SJCRH30 (cell line): ENCODE data around the gene DLX2. TPM values are rescaled to one million over a fixed set of nuclear protein-coding genes. Genes with fewer than 3 reads are reported as not detected.
A peak's percentile ranks its signal among the peaks of the same experiment; 100 is the strongest.

Source experiments
- DNase-seq, 2 experiments: peaks; one replicate each; pipeline ENCODE4 v3.0.0-alpha.2; 2015 to 2020
- H3K27ac ChIP-seq: fragments of 250-450 bp; sonication (Bioruptor Pico); 2 replicates; pipeline ENCODE4 v1.5.1; 2020; ENCODE audit warnings: mild to moderate bottlenecking, moderate library complexity
- H3K27me3 ChIP-seq: fragments of 250-450 bp; sonication (Bioruptor Pico); 2 replicates; pipeline ENCODE4 v1.5.1; 2020; ENCODE audit warnings: mild to moderate bottlenecking, moderate library complexity
- H3K36me3 ChIP-seq: fragments of 250-450 bp; sonication (Bioruptor Pico); 2 replicates; pipeline ENCODE4 v1.5.1; 2020; ENCODE audit warnings: mild to moderate bottlenecking, moderate library complexity
- H3K4me1 ChIP-seq: fragments of 250-450 bp; sonication (Bioruptor Pico); 2 replicates; pipeline ENCODE4 v1.5.1; 2020; ENCODE audit warnings: mild to moderate bottlenecking, moderate library complexity
- H3K4me3 ChIP-seq: fragments of 250-450 bp; sonication (Bioruptor Pico); 2 replicates; pipeline ENCODE4 v1.5.1; 2020; ENCODE audit warnings: mild to moderate bottlenecking, moderate library complexity
- H3K9me3 ChIP-seq: fragments of 250-450 bp; sonication (Bioruptor Pico); replicated peaks from 2 replicates; pipeline ENCODE4 v1.5.1; 2020; ENCODE audit warnings: mild to moderate bottlenecking, moderate library complexity
- total RNA-seq: library from RNA; depleted of rRNA; stranded (reverse); fragments of >200 nt; shearing (Covaris generic); gene quantifications from 2 replicates; pipeline ENCODE4 v1.2.3, GENCODE V29; 2014

Gene DLX2
- total RNA-seq, 1 experiment from 2014 or later: 0.89 TPM

DNA sequence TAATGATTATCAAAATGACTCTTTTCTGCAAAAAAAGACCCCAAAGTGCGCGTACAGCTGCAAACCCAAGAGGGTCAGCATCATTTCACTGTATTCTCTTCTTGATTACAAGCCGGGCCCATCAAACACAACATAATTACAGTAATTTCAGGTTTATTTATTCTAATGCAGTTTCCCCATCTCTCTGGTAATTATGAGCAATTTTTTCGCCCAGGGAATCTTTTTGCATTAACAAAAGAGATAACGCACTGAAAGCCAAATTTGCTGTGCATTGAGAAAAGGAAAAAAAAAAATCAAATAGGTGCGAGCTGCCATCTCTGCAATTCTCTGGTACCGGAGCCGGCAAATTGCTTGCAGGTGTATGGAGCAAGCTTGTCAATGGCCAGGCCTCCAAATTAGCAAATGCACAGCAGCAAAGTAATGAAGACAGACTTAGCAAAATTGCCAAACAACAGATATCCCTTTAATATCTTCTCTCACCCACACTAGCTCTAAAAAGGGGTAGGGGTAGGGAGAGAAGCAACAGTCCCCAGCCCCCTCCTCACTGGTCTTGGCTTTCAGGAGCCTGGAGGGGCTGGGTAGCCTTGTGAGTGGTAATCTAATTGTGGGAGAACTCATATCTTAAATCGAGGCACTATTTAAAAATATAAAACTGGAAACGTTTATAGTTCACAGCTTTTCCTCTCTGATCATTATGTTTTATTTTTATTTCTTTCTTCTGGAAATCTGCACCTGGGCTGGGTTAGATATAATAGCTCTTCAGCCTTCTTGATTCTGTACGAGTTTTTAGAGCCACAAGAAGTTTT, 10.7 kb downstream of the DLX2 start:
- H3K4me3 ChIP-seq: no peak overlapping the region
- H3K9me3 ChIP-seq: no peaks in the 10 kb centered on the region
- DNase-seq: no peak
- no peak overlapping the region for H3K27ac ChIP-seq
- H3K36me3 ChIP-seq: 0 out of 2 replicates have a peak, but pooled peaks cover 4% of the 10 kb centered on the region
- H3K27me3 ChIP-seq: no peaks in the 10 kb centered on the region
- no peaks in the 10 kb centered on the region for H3K4me1 ChIP-seq

DNA sequence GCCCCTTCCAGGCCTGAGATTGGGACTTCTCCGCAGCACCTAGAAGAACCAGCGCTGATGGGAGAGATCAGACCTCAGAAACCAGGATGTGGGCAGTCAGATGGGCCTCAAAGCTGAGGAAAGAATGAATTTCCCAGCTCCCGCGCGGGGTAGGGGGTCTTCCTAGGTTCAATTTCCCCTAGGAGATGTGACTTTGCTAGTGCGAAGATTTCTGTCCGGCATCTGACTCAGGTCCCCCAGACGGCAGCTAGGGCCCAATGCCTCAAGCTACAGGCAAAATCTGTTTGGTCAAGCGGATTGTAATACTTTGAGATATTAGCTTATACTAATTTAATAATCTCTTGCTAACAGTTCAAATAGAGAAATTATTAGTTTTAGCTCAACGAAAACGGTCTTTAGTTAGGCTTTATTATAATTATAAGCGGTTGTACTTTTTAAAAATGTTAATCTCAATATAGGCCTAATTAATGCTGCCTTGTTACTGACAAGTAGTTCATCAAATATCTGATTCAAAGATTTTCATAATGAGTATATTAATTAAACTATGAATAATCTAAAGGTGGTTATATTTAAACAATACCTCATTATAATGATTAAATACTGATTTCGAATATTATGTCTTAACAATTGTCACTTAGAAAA, 11.6 kb downstream of the DLX2 start:
- Histone ChIP-seq H3K27ac (no peak overlapping the region), H3K4me3 (no peak overlapping the region), H3K36me3 (0 out of 2 replicates have a peak, but pooled peaks cover 4% of the 10 kb centered on the region), H3K4me1 (no peaks in the 10 kb centered on the region), H3K9me3 (no peaks in the 10 kb centered on the region), H3K27me3 (no peaks in the 10 kb centered on the region)
- DNase-seq: no peak

DNA sequence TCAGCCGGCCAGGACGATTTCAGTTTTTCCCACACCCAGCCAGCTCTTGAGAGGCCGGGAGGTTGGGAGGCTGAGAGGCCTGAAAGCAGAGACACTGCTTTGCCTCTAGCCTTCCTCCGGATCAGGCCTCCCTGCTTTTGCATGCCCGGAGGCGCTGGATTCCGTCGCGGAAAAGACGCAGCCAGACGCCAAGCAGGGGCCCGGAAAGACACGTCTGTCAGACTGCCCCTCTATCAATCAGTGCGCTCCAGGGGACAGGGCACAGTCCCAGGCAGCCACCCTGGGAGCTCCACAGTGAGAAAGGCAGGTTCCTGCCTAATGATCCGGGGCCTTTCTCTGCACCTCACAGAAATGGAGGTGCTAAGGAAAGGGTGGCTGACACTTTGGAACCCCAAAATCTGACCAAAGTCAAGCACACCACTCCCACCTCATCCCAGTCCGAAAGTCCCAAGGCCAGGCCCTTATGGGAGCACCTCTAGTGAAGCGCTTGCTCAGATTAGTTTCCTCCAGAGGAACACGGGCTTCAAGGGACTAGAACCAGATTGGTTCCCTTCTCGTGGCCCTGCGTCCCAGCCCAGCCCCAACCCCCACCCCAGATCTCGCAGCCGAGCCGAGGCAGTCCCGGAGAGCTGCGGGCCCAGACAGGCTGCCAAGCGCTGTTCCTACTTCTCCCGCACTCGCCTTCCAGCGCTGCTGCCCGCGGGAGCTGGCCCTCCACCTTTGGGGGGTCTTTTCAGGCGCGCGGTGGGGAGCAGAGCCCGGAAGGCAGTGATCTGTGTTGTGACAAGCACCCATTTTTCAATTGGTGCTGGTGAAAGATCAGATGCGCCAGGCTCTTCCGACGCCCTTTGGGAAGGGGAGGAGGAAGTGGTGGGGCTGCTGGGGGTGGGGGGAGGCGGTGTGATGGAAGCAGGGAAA, 12.4 kb downstream of the DLX2 start:
- H3K4me1 ChIP-seq: no peaks in the 10 kb centered on the region
- H3K4me3 ChIP-seq: no peak overlapping the region
- H3K27me3 ChIP-seq: no peaks in the 10 kb centered on the region
- no peak for DNase-seq
- 0 out of 2 replicates have a peak, but pooled peaks cover 4% of the 10 kb centered on the region for H3K36me3 ChIP-seq
- no peak overlapping the region for H3K27ac ChIP-seq
- no peaks in the 10 kb centered on the region for H3K9me3 ChIP-seq

- H3K4me3 ChIP-seq: no peak overlapping the region
- no peak for DNase-seq
- no peaks in the 10 kb centered on the region for H3K27me3 ChIP-seq
- H3K27ac ChIP-seq: no peak overlapping the region
- H3K36me3 ChIP-seq: 0 out of 2 replicates have a peak, but pooled peaks cover 4% of the 10 kb centered on the region
- no peaks in the 10 kb centered on the region for H3K9me3 ChIP-seq
- no peaks in the 10 kb centered on the region for H3K4me1 ChIP-seq
Observed at GRCh38 chr2:172089633-172090032, 13.1 kb downstream of the DLX2 start.

DNA sequence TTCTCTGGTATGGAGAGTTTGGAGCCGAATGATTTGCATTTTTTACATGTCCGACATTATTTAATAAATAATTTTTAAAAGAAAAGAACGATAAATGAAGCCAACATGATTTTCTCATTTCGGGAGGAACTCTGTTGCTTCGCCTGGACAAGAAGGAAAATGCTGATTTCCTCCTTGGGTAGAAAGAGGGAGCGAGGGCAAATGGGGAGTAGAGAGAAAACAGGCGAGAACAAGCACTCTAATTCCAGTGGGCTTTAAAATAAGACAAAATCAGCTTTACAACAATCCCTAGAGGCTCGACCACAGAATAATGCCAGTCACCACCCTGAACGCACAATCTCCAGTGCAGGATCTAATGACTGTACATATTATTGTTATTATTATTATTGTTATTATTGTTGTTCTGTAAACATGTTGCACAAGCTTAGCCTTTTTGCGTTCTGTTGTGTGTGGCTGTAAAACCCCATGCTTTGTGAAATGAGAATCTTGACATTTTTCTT, 13.6 kb downstream of the DLX2 start:
- Histone ChIP-seq H3K36me3 (0 out of 2 replicates have a peak, but pooled peaks cover 4% of the 10 kb centered on the region), H3K27me3 (no peaks in the 10 kb centered on the region), H3K27ac (no peak overlapping the region), H3K4me1 (no peaks in the 10 kb centered on the region), H3K9me3 (no peaks in the 10 kb centered on the region), H3K4me3 (no peak overlapping the region)
- no peak for DNase-seq

GRCh38 chr2:172088245-172089004, 14.3 kb downstream of the DLX2 start:
- Histone ChIP-seq H3K4me3 (no peak overlapping the region), H3K36me3 (0 out of 2 replicates have a peak, but pooled peaks cover 4% of the 10 kb centered on the region), H3K27me3 (no peaks in the 10 kb centered on the region), H3K4me1 (no peaks in the 10 kb centered on the region), H3K9me3 (no peaks in the 10 kb centered on the region), H3K27ac (no peak overlapping the region)
- DNase-seq: no peak

GRCh38 chr2:172087780-172088244, 14.9 kb downstream of the DLX2 start:
- Histone ChIP-seq H3K27ac (no peak overlapping the region), H3K36me3 (0 out of 2 replicates have a peak, but pooled peaks cover 4% of the 10 kb centered on the region), H3K4me1 (no peaks in the 10 kb centered on the region), H3K27me3 (no peaks in the 10 kb centered on the region), H3K9me3 (no peaks in the 10 kb centered on the region), H3K4me3 (no peak overlapping the region)
- DNase-seq: no peak

- 0 out of 2 replicates have a peak, but pooled peaks cover 4% of the 10 kb centered on the region for H3K36me3 ChIP-seq
- H3K4me1 ChIP-seq: no peaks in the 10 kb centered on the region
- H3K9me3 ChIP-seq: no peaks in the 10 kb centered on the region
- no peak for DNase-seq
- no peak overlapping the region; the same call in 1 of the 2 replicates for H3K27ac ChIP-seq
- H3K4me3 ChIP-seq: peak overlapping the region; percentile 73
- no peaks in the 10 kb centered on the region for H3K27me3 ChIP-seq
Observed at GRCh38 chr2:172087207-172087779, 15.4 kb downstream of the DLX2 start.

GRCh38 chr2:172086241-172087206, 16.2 kb downstream of the DLX2 start:
- H3K36me3 ChIP-seq: 0 out of 2 replicates have a peak, but pooled peaks cover 4% of the 10 kb centered on the region
- no peaks in the 10 kb centered on the region for H3K9me3 ChIP-seq
- H3K27me3 ChIP-seq: no peaks in the 10 kb centered on the region
- H3K4me3 ChIP-seq: peak overlapping the region; percentile 73
- DNase-seq: peak; percentile 34 to 57
- H3K27ac ChIP-seq: peak overlapping the region; percentile 83
- no peaks in the 10 kb centered on the region for H3K4me1 ChIP-seq

- H3K36me3 ChIP-seq: 0 out of 2 replicates have a peak, but pooled peaks cover 4% of the 10 kb centered on the region
- H3K4me3 ChIP-seq: peak within 1 kb of the TSS; percentile 73
- no peaks in the 10 kb centered on the region for H3K4me1 ChIP-seq
- DNase-seq: peak in 1 of 2 experiments; percentile 75
- no peaks in the 10 kb centered on the region for H3K9me3 ChIP-seq
- H3K27ac ChIP-seq: peak within 1 kb of the TSS; percentile 83
- no peaks in the 10 kb centered on the region for H3K27me3 ChIP-seq
Observed at GRCh38 chr2:172085460-172086159, 17.1 kb downstream of the DLX2 start, which contains the start of gene DLX1. Gene DLX1, plus strand, starts transcription at chr2:172085507. Its CDS starts 171 bp downstream, at chr2:172085678.

- no peaks in the 10 kb centered on the region for H3K27me3 ChIP-seq
- no peaks in the 10 kb centered on the region for H3K4me1 ChIP-seq
- DNase-seq: peak; percentile 96 to 97
- peak overlapping the region; percentile 83 for H3K27ac ChIP-seq
- 0 out of 2 replicates have a peak, but pooled peaks cover 4% of the 10 kb centered on the region for H3K36me3 ChIP-seq
- H3K9me3 ChIP-seq: no peaks in the 10 kb centered on the region
- peak overlapping the region; percentile 73 for H3K4me3 ChIP-seq
Observed at GRCh38 chr2:172084645-172085459, 17.8 kb downstream of the DLX2 start.
